Uterus (tissue), 4 donors: ENCODE measurements around the gene AOAH. TPM values are rescaled to one million over a fixed set of nuclear protein-coding genes. Genes with fewer than 3 reads are reported as not detected.

ENCODE experiments used
- DNase-seq, 2 donors: peaks; one replicate each; pipeline ENCODE4 v3.0.0-alpha.2; 2019 to 2020
- H3K27ac ChIP-seq, 2 donors: fragments of 200-600 bp; sonication (generic); 1 replicate in 1 of 2; 2 replicates in 1 of 2; pipeline ENCODE4 v1.5.1; 2016 to 2018
- H3K27me3 ChIP-seq, 2 donors: fragments of 200-600 bp; sonication (generic); one replicate each; pipeline ENCODE4 v1.5.1; 2018 to 2019; ENCODE audit warnings: control low read depth in 1 of 2
- H3K36me3 ChIP-seq, 2 donors: fragments of 200-600 bp; sonication (generic); one replicate each; pipeline ENCODE4 v1.5.1; 2019; ENCODE audit warnings: control low read depth in 1 of 2
- H3K4me1 ChIP-seq, 2 donors: fragments of 200-600 bp; sonication (generic); one replicate each; pipeline ENCODE4 v1.5.1; 2018 to 2019; ENCODE audit warnings: control low read depth in 1 of 2
- H3K4me3 ChIP-seq, 2 donors: fragments of 200-600 bp; sonication (generic); 1 replicate in 1 of 2; 2 replicates in 1 of 2; pipeline ENCODE4 v1.5.1; 2018 to 2019; ENCODE audit warnings: mild to moderate bottlenecking in 1 of 2
- H3K9me3 ChIP-seq, 2 donors: fragments of 200-600 bp; sonication (generic); one replicate each; pipeline ENCODE4 v1.5.1; 2019; ENCODE audit warnings: control low read depth in 1 of 2
- CTCF ChIP-seq, 4 experiments: fragments of 200-600 bp in 2 of 4; fragments of 450-650 bp in 2 of 4; sonication (generic) in 2 of 4; IDR thresholded peaks; one replicate each; pipeline ENCODE4 v1.5.1; 2016 to 2019; ENCODE audit warnings: antibody characterized with exemption in 4 of 4, mild to moderate bottlenecking in 2 of 4, moderate library complexity in 1 of 4
- POLR2A ChIP-seq, 2 donors: fragments of 450-650 bp; IDR thresholded peaks; one replicate each; pipeline ENCODE4 v1.6.1; 2016; ENCODE audit warnings: antibody characterized with exemption in 2 of 2, mild to moderate bottlenecking in 1 of 2, moderate library complexity in 1 of 2
- intact Hi-C: fragments of 100-400 bp; cut with DNase I; formaldehyde crosslinking; loops from one replicate; pipeline ENCODE4 v1.15.1; 2023; ENCODE audit warnings: low total_unique reads
- total RNA-seq, 4 donors: library from RNA; depleted of rRNA in 3 of 4; stranded (reverse); fragments of >200 nt in 3 of 4; gene quantifications; one replicate each; pipeline versions ENCODE4 v1.1.0 to v1.2.4, GENCODE V29; 2014 to 2023
- donor health status: DM: yes; HTN: yes; CAD: no.

The AOAH gene
- total RNA-seq, 4 donors from 2014 or later = 5.5 to 60.9 (median 8.6) TPM

DNA sequence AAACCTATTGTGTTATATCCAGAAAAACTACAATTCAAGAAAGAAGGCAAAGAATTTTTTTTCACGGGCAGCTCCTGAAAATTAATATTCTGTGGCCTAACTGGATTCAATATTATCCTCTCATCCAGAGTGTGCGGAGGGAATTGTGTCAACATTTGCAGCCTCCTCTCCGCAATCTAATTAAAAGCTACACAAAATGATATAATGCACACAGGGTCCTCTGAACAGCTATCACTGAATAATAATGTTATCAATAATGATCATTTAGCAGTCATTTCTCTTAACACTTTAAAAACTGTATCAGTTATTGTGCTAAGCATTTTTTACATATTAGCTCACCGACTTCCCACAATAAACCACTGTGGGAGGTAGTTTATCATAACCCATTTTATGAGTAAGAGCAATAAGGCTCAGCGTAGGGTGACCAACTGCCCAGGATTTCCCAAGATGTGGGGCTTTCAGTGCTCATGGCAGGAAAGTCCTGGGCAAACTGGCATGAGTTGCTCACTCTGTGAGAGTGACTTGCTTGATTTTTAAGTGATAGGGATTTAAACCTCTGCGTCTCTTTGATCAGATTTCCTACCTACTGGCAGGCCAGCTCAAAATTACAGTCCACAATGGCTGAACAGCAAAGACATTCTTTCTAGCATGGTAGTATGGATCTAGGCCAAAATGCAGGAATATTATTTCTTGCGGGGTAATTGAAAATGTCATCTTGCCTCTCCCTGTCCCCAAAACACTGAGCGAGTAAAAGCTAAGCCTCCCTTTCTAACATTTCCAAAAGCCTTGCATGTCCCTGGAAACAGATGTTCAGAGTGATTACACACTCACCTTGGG lies 65.7 kb downstream of the AOAH start:
- H3K27me3 ChIP-seq = no peaks in the 10 kb centered on the region
- intact Hi-C loops = no loop called here
- H3K4me1 ChIP-seq = no peaks in the 10 kb centered on the region
- no peaks in the 10 kb centered on the region for H3K36me3 ChIP-seq
- TF ChIP-seq POLR2A (IDR thresholded peaks at IDR 0.05) (no peak), CTCF (IDR thresholded peaks at IDR 0.05) (no peak)
- no peak for DNase-seq
- no peak overlapping the region for H3K27ac ChIP-seq
- no peak overlapping the region for H3K4me3 ChIP-seq
- H3K9me3 ChIP-seq = no peaks in the 10 kb centered on the region

GRCh38 chr7:36657036-36657660 lies 67.1 kb downstream of the AOAH start:
- intact Hi-C loops = no loop called here
- H3K4me1 ChIP-seq = no peaks in the 10 kb centered on the region
- no peak for DNase-seq
- no peak overlapping the region for H3K27ac ChIP-seq
- TF ChIP-seq CTCF (IDR thresholded peaks at IDR 0.05) = no peak
- no peak for TF ChIP-seq POLR2A (IDR thresholded peaks at IDR 0.05)
- H3K36me3 ChIP-seq = no peaks in the 10 kb centered on the region
- no peak overlapping the region for H3K4me3 ChIP-seq
- H3K9me3 ChIP-seq = no peaks in the 10 kb centered on the region
- H3K27me3 ChIP-seq = no peaks in the 10 kb centered on the region

GRCh38 chr7:36654436-36654835 lies 69.9 kb downstream of the AOAH start:
- no peak for TF ChIP-seq POLR2A (IDR thresholded peaks at IDR 0.05)
- TF ChIP-seq CTCF (IDR thresholded peaks at IDR 0.05) = no peak
- intact Hi-C loops = no loop called here
- DNase-seq = no peak
- H3K9me3 ChIP-seq = no peaks in the 10 kb centered on the region
- no peaks in the 10 kb centered on the region for H3K4me1 ChIP-seq
- H3K36me3 ChIP-seq = no peaks in the 10 kb centered on the region
- no peak overlapping the region for H3K4me3 ChIP-seq
- no peak overlapping the region for H3K27ac ChIP-seq
- H3K27me3 ChIP-seq = no peaks in the 10 kb centered on the region

- TF ChIP-seq CTCF (IDR thresholded peaks at IDR 0.05) = no peak
- no peak for TF ChIP-seq POLR2A (IDR thresholded peaks at IDR 0.05)
- Histone ChIP-seq H3K4me1 (no peaks in the 10 kb centered on the region), H3K27ac (no peak overlapping the region), H3K27me3 (no peaks in the 10 kb centered on the region), H3K36me3 (no peaks in the 10 kb centered on the region), H3K9me3 (no peaks in the 10 kb centered on the region), H3K4me3 (no peak overlapping the region)
- intact Hi-C loops = no loop called here
- no peak for DNase-seq
Observed at GRCh38 chr7:36653663-36654355, 70.5 kb downstream of the AOAH start.
